GM12801 (cell line): ENCODE results near the gene ENC1.

ENCODE experiments used
- TF ChIP-seq, protein P1 (sequence below): IDR thresholded peaks from one replicate; pipeline ENCODE4 v1.5.1; 2011; ENCODE audit warnings: control low read depth; ENCODE audit not compliant: insufficient read length; ENCODE audit errors: extremely low read depth

The ENC1 gene

GRCh38 chr5:74582853-74583252 lies 57.7 kb downstream of the ENC1 start:
- TF ChIP-seq, protein P1, sequence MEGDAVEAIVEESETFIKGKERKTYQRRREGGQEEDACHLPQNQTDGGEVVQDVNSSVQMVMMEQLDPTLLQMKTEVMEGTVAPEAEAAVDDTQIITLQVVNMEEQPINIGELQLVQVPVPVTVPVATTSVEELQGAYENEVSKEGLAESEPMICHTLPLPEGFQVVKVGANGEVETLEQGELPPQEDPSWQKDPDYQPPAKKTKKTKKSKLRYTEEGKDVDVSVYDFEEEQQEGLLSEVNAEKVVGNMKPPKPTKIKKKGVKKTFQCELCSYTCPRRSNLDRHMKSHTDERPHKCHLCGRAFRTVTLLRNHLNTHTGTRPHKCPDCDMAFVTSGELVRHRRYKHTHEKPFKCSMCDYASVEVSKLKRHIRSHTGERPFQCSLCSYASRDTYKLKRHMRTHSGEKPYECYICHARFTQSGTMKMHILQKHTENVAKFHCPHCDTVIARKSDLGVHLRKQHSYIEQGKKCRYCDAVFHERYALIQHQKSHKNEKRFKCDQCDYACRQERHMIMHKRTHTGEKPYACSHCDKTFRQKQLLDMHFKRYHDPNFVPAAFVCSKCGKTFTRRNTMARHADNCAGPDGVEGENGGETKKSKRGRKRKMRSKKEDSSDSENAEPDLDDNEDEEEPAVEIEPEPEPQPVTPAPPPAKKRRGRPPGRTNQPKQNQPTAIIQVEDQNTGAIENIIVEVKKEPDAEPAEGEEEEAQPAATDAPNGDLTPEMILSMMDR: no peak

- TF ChIP-seq, protein P1: no peak
Observed at GRCh38 chr5:74581988-74582365, 58.6 kb downstream of the ENC1 start.

DNA sequence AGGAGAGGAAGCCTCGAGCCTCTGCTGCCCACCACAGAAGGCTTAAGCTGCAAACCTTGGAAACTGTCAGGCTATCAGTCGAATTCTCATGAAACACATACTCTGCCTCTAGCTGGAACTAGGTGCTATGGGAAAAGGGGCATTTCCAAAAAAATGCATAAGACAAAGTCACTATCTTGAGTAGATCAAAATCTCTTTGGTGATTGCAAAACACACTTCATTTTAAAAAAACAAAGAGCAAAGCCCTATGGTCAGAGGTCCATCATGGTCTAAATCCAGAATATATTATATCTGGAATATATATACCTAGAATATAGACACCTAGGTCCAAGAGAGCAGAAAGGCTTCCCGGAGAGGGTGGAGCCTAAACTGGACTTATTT lies 59.8 kb downstream of the ENC1 start:
- TF ChIP-seq, protein P1: no peak

- TF ChIP-seq, protein P1: no peak
Observed at GRCh38 chr5:74579215-74579614, 61.3 kb downstream of the ENC1 start.

GRCh38 chr5:74578356-74579044 lies 62.0 kb downstream of the ENC1 start:
- TF ChIP-seq, protein P1: no peak
